GM19468 (cell line): Measurements from ENCODE around the gene EFHD2.
"Not testable (repeated sequence)": the region's sequence is repeated elsewhere in the genome, so short reads cannot be mapped to it uniquely, and the experiment has no call there.

ENCODE experiments used
- ATAC-seq: cut with Tn5 transposase; IDR thresholded peaks from one replicate; pipeline ENCODE4 v1.9.1; 2021; ENCODE audit warnings: mild to moderate bottlenecking, moderate library complexity, moderate number of reproducible peaks; ENCODE audit not compliant: unreplicated experiment; ENCODE audit errors: extremely low read depth

EFHD2 gene

DNA sequence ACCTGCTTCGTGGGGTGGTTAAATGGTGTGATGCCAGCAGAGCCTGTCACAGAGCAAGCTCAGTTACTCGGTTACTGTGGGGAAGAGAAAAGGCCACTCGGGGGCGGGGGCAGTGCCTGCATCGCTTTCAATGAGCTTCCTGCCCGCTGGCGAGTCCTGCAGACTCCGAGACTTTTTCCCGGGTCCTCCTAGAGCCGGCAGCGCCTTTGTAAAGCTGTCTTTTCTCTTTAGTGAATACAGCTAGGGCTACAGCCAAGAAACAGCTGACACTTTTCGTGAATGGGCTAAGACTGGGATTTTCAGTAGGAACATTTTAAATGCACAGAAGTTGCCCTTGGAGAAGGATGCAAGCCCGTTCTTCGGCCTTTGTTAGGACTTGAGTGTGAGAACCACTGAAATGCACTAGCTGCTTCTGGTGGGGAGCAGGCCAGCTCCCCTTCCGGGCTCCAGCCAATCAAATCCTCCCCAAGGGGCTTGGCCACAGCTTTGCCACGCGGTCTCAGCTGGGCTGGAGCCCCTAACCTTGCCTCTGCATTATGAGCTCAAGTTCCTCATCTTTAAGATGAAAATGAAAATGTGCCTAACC, 23.4 kb upstream of the EFHD2 start:
- no peak for ATAC-seq

GRCh38 chr1:15388201-15388880, 21.3 kb upstream of the EFHD2 start:
- ATAC-seq, result no peak

GRCh38 chr1:15389828-15390227, 19.9 kb upstream of the EFHD2 start:
- not testable (repeated sequence) for ATAC-seq

GRCh38 chr1:15390667-15391066, 19.0 kb upstream of the EFHD2 start:
- ATAC-seq, result no peak

- ATAC-seq, result no peak
Observed at GRCh38 chr1:15391366-15391765, 18.3 kb upstream of the EFHD2 start.

GRCh38 chr1:15393475-15394257, 16.0 kb upstream of the EFHD2 start:
- ATAC-seq, result no peak

DNA sequence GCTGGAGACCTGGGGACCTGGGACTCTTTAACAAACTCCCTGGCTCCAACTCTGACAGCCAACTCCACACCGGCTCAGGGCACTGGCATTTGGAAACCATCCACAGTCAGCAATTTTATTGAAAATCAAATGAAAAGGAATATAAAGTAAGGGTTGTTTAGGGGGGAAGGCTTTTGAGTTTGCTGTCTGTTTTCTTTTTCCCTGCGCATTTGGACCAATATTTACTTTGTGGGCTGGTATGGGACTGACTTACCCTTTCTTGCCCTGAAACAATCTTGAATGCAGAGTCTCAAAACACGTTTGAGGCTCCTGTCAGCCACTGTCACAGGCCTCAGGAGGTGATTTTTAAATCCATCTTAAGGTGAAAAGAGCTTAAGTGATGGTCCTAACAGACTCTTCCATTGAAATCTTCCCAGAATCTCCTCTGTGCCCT, 15.4 kb upstream of the EFHD2 start:
- ATAC-seq, result no peak

GRCh38 chr1:15397236-15397635, 12.5 kb upstream of the EFHD2 start:
- no peak for ATAC-seq

- no peak for ATAC-seq
Observed at GRCh38 chr1:15399710-15400109, 10.0 kb upstream of the EFHD2 start.

GRCh38 chr1:15400627-15401026, 9.1 kb upstream of the EFHD2 start:
- ATAC-seq, result no peak

GRCh38 chr1:15401391-15402055, 8.2 kb upstream of the EFHD2 start:
- no peak for ATAC-seq

DNA sequence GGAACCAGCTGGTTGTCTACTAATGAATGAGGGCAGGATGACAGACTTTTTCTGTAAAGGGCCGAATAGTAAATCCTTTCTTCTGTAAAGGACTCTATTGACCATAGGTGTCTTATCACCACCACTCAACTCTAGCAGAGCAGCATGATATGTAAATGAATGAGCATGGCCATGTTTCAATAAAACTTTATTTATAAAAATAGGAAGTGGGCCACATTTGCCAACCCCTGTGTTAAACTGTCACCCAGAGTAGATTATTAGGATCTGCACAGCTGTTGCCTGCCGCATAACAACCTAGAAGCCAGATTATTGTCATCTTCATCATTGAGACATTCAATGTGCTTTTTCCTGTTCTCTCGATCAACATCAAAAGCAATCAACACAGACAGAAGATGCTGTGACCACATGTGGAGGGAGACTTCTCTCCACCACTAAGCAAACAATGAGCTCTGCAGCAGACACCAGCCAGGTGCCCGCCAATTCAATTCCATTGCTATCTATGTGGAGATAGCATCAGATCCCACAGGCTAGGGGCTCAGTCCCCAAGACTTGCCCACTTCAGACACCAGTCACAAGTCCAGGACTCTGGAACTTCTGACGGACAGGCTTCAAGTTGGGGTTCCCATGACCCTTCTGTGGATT, 6.8 kb upstream of the EFHD2 start:
- ATAC-seq, result no peak

- no peak for ATAC-seq
Observed at GRCh38 chr1:15403962-15404580, 5.6 kb upstream of the EFHD2 start.

DNA sequence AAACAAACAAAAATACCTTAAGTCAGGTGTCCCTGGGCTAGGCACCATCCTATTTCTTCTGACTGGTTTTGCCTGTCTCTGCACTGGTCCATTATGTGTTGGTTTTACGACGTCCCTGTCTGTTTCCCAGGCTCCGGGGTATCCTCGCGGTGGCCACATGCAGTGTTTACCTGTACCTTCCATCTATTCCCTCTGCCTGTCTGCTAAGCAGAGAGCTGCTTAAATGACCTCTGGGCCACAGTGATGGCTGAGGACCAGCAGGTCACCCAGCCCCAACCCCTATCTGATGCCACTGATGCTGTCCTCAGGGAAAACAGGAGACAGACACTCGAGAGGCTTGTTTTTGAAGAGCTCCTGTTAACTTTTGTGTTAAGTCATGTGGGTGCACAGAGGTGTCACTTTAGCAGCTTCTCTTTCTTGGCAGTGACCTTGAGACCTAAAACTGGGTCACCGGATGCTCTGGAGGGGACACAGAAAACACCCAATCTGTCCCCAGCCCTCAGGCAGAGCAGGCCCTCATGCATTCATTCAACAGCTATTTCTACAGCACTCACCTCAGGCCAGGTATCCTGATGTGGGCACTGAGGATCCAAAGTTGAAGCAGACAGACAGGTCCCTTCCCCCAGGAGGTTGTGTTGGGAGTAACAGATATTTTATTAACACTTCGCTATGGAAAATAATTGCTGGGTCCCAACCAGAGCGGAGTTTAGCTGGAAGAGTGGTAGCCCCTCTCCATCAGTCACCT, 4.4 kb upstream of the EFHD2 start:
- no peak for ATAC-seq

DNA sequence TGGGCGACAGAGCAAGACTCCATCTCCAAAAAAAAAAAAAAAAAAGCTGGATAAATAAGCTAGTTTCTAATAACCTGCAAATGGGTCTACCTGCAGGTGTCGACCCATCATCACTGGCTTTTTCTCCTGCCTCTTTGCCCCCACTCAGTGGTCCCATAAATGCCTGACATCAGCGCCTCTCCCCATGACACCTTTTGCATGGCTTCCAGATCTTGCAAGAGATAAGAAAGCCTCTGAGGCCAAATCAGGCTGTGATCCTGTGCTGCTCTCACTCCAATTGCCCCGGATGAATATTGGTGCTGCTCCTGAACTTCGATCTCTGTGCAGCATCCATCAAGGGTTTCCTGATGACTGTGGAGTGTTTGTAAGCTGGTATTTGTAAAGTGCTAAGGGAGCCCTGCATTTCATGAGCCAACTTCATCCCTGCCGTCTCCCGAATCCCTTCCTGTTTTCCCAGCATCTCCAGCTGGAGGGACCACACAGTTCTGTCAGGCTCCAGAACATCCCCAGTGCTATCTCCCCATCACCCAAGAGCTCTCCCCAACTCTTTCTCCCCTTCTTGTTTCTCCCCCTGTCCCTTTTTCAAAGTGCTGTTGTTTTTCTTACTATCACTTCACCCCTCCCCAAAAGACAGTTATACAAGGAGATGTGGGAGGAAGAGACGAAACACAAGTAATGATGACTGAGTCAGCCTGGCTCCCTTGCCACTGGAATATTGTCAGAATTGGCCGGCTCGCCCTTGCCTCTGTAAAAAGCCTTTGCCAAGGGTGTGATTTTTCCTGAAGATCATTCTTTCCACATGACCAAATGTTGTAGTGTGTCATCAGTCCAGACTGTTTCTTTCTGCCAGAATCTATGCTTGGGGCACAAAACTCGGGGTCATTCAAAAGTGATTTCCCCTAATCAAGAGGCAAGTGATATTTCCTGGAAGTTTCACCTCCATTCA, 2.8 kb upstream of the EFHD2 start:
- ATAC-seq, result no peak

- ATAC-seq, result no peak
Observed at GRCh38 chr1:15407580-15407979, 2.1 kb upstream of the EFHD2 start.

- ATAC-seq, result no peak
Observed at GRCh38 chr1:15408890-15409387, 749 bp upstream of the EFHD2 start.
